PC-9 (cell line): Measurements from ENCODE around the gene TMEM44.

Experiments
- EZH2 ChIP-seq: fragments of 200-600 bp; sonication (generic); IDR thresholded peaks from 2 replicates; pipeline ENCODE4 v1.8.0; 2017; ENCODE audit warnings: antibody characterized with exemption, low read depth
- TF ChIP-seq, protein P1 (sequence below): fragments of 200-600 bp; sonication (generic); conservative IDR thresholded peaks from 2 replicates; pipeline ENCODE4 v1.6.1; 2017; ENCODE audit warnings: mixed run types, antibody characterized with exemption, mild to moderate bottlenecking, moderate library complexity

- TF ChIP-seq, protein P1, sequence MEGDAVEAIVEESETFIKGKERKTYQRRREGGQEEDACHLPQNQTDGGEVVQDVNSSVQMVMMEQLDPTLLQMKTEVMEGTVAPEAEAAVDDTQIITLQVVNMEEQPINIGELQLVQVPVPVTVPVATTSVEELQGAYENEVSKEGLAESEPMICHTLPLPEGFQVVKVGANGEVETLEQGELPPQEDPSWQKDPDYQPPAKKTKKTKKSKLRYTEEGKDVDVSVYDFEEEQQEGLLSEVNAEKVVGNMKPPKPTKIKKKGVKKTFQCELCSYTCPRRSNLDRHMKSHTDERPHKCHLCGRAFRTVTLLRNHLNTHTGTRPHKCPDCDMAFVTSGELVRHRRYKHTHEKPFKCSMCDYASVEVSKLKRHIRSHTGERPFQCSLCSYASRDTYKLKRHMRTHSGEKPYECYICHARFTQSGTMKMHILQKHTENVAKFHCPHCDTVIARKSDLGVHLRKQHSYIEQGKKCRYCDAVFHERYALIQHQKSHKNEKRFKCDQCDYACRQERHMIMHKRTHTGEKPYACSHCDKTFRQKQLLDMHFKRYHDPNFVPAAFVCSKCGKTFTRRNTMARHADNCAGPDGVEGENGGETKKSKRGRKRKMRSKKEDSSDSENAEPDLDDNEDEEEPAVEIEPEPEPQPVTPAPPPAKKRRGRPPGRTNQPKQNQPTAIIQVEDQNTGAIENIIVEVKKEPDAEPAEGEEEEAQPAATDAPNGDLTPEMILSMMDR: no peak
- TF ChIP-seq EZH2: no peak
Measured at GRCh38 chr3:194554473-194555123, 78.6 kb downstream of the TMEM44 start.
